ENCODE data around the gene ZBTB7B. TPM values are rescaled to one million over a fixed set of nuclear protein-coding genes. Genes with fewer than 3 reads are reported as not detected.
A peak's percentile ranks its signal among the peaks of the same experiment; 100 is the strongest.

Gene ZBTB7B
- total and polyA plus RNA-seq, 2 donors (not counting 1 experiment from before 2014, with no cell fraction given), result 55.7 to 67.3 TPM

GRCh38 chr1:155061381-155062150 lies 59.0 kb downstream of the ZBTB7B start:
- TF ChIP-seq EZH2 (IDR thresholded peaks at IDR 0.05; ENCODE audit: borderline replicate concordance, insufficient read depth, low read depth, low read length, poor library complexity, severe bottlenecking), result no peak
- TF ChIP-seq CTCF (IDR thresholded peaks at IDR 0.05), result peak; percentile 87
- Histone ChIP-seq H3K4me3 (ENCODE audit: control extremely low read depth in 1 of 5, extremely low read depth in 1 of 5, insufficient read depth in 1 of 5, low read depth in 2 of 5, low read length in 4 of 5) (peak overlapping the region in 2 of 5 experiments; percentile 7 to 38), H3K4me1 (ENCODE audit: control insufficient read depth in 2 of 2, insufficient read depth in 2 of 2, low read length in 2 of 2) (peaks cover 27 to 41% of the 10 kb centered on the region in 2 donors), H4K20me1 (ENCODE audit: control insufficient read depth, insufficient read depth, low read length, poor library complexity, severe bottlenecking) (peaks cover 30% of the 10 kb centered on the region), H3K4me2 (replicated peaks; ENCODE audit: low read depth, low read length, poor library complexity, severe bottlenecking) (peak overlapping the region; percentile 96), H3K36me3 (replicated peaks in 1 of 2; ENCODE audit: control extremely low read depth in 1 of 2, control insufficient read depth in 1 of 2, extremely low read depth in 1 of 2, insufficient read depth in 2 of 2, low read length in 1 of 2) (peaks cover 0 to 7% of the 10 kb centered on the region in 2 experiments), H2AFZ (ENCODE audit: insufficient read depth, low read depth, low read length, poor library complexity, severe bottlenecking) (no peak overlapping the region), H3K9me3 (ENCODE audit: control extremely low read depth in 1 of 3, control insufficient read depth in 2 of 3, insufficient read depth in 1 of 3, low read length in 2 of 3) (no peaks in the 10 kb centered on the region), H3K79me2 (ENCODE audit: control insufficient read depth, insufficient read depth, low read length) (peaks cover 24% of the 10 kb centered on the region), H3K9ac (ENCODE audit: low read length) (no peak overlapping the region), H3K27me3 (replicated peaks in 1 of 4; ENCODE audit: control extremely low read depth in 1 of 4, control insufficient read depth in 3 of 4, insufficient read depth in 4 of 4, low read length in 3 of 4) (peaks cover 0 to 3% (median 0%) of the 10 kb centered on the region in 4 experiments), H3K27ac (ENCODE audit: low read length in 2 of 2) (no peak overlapping the region)
- whole genome bisulfite sequencing (ENCODE audit: insufficient coverage), result 47% methylated on average over 20 of the region's 21 CpGs
- ChIA-PET POLR2A (interaction anchor here (0.7 to 1.7 kb wide), 6 partner anchors 9 to 190 kb away, joined by 3 to 8 read pairs (median 4); partner anchors contain the start of gene ADAM15), CTCF (interaction anchor here (0.5 to 20.2 kb wide), 37 partner anchors 10 to 583 kb away, joined by 3 to 370 read pairs (median 5); partner anchors contain the start of genes ADAM15, EFNA3, KRTCAP2 and PBXIP1)
- H3K4me1 Mint-ChIP-seq, result peaks cover 36% of the 10 kb centered on the region
- H3K4me3 Mint-ChIP-seq, result peak overlapping the region; percentile 85
- intact Hi-C loops (cut with micrococcal nuclease), result loop anchor here (1.0 to 10.0 kb wide), 9 partner anchors 10 to 1389 kb away; partner anchors contain the start of genes ADAM15, ADAR and ILF2
- H3K9me3 Mint-ChIP-seq (ENCODE audit: insufficient read depth), result no peaks in the 10 kb centered on the region
- peak; percentile 65 for ATAC-seq (ENCODE audit: low read depth)
- H3K27me3 Mint-ChIP-seq, result no peaks in the 10 kb centered on the region
- peak overlapping the region; percentile 86 for H3K27ac Mint-ChIP-seq
- DNase-seq, result peak; percentile 97
